ENCODE measurements around the gene RAD54L. TPM values are rescaled to one million over a fixed set of nuclear protein-coding genes. Genes with fewer than 3 reads are reported as not detected.

The RAD54L gene
- total RNA-seq, 1 experiment from 2014 or later: 44.8 TPM

DNA sequence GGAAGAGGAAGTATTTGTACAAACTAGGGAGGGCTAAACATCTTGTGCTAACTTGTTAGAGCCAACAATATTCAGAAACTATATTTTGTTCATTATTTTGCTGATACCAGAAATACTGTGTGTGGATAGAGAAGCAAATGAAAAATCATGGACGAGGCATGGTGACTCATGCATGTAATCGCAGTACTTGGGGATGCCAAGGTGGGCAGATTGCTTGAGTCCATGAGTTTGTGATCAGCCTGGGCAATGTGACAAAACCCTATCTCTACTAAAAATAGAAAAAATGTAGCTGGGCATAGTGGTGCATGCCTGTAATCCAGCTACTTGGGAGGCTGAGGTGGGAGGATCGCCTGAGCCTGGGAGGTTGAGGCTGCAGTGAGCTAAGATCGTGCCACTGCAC, 42.4 kb downstream of the RAD54L start:
- ChIA-PET CTCF (interaction anchor here (0.5 kb wide), 1 partner anchor 15 kb away, joined by 3 read pairs; no protein-coding TSS in a partner anchor), POLR2A (ENCODE audit: unreplicated experiment) (interaction anchor here (0.7 to 0.8 kb wide), 2 partner anchors 56 to 183 kb away, joined by 3 to 6 read pairs; no protein-coding TSS in a partner anchor)
- no TSS peak for BruUV-seq (replicated peaks)
- no peaks in the 10 kb centered on the region for H3K27me3 ChIP-seq (ENCODE audit: insufficient read depth, low read depth)
- no peaks in the 10 kb centered on the region for H4K20me1 ChIP-seq (ENCODE audit: insufficient read depth)
- peaks cover 28% of the 10 kb centered on the region for H3F3A ChIP-seq (ENCODE audit: insufficient read depth, low read depth)
- H3K36me3 ChIP-seq (ENCODE audit: low read depth): peaks cover 15% of the 10 kb centered on the region; the same call in 1 of the 2 replicates
- H3K9me3 ChIP-seq (ENCODE audit: insufficient read depth, low read depth): no peaks in the 10 kb centered on the region
- H3K4me1 ChIP-seq (replicated peaks; ENCODE audit: insufficient read depth): peaks cover 12% of the 10 kb centered on the region
- no peak overlapping the region for H3K4me2 ChIP-seq
- H3K79me2 ChIP-seq (ENCODE audit: low read depth): no peaks in the 10 kb centered on the region
- intact Hi-C loops (cut with micrococcal nuclease; ENCODE audit: unreplicated experiment): no loop called here
- H3K9me2 ChIP-seq (ENCODE audit: insufficient read depth): no peaks in the 10 kb centered on the region
- no peak overlapping the region for H2AFZ ChIP-seq
- H3K27ac ChIP-seq: peak overlapping the region; percentile 60; the same call in 1 of the 2 replicates
- H3K4me3 ChIP-seq: no peak overlapping the region
- no peak for DNase-seq
- TF ChIP-seq CTCF (conservative IDR thresholded peaks at IDR 0.05) (no peak), EZH2 (IDR thresholded peaks at IDR 0.05; ENCODE audit: low read depth) (no peak)

GRCh38 chr1:46295306-46295705, 47.7 kb downstream of the RAD54L start:
- H3K36me3 ChIP-seq (ENCODE audit: low read depth): peaks cover 35% of the 10 kb centered on the region
- no peak for DNase-seq
- intact Hi-C loops (cut with micrococcal nuclease; ENCODE audit: unreplicated experiment): no loop called here
- H4K20me1 ChIP-seq (ENCODE audit: insufficient read depth): peaks cover 9% of the 10 kb centered on the region; the same call in 1 of the 2 replicates
- peaks cover 20% of the 10 kb centered on the region for H3K79me2 ChIP-seq (ENCODE audit: low read depth)
- no peak overlapping the region for H2AFZ ChIP-seq
- H3K9me3 ChIP-seq (ENCODE audit: insufficient read depth, low read depth): no peaks in the 10 kb centered on the region
- H3K4me2 ChIP-seq: no peak overlapping the region
- H3K4me1 ChIP-seq (replicated peaks; ENCODE audit: insufficient read depth): peaks cover under 1% of the 10 kb centered on the region; the same call in 1 of the 2 replicates
- peaks cover 2% of the 10 kb centered on the region; the same call in 1 of the 2 replicates for H3F3A ChIP-seq (ENCODE audit: insufficient read depth, low read depth)
- no peak overlapping the region for H3K4me3 ChIP-seq
- H3K27ac ChIP-seq: no peak overlapping the region
- CTCF ChIA-PET: no interaction called here
- TF ChIP-seq CTCF (conservative IDR thresholded peaks at IDR 0.05): no peak
- TF ChIP-seq EZH2 (IDR thresholded peaks at IDR 0.05; ENCODE audit: low read depth): no peak
- no TSS peak for BruUV-seq (replicated peaks)
- no peaks in the 10 kb centered on the region for H3K9me2 ChIP-seq (ENCODE audit: insufficient read depth)
- no peaks in the 10 kb centered on the region for H3K27me3 ChIP-seq (ENCODE audit: insufficient read depth, low read depth)
- POLR2A ChIA-PET (ENCODE audit: unreplicated experiment): interaction anchor here (0.7 kb wide), 1 partner anchor 7 kb away, joined by 4 read pairs; no protein-coding TSS in a partner anchor

- H3K9me3 ChIP-seq (ENCODE audit: insufficient read depth, low read depth): no peaks in the 10 kb centered on the region
- H3K79me2 ChIP-seq (ENCODE audit: low read depth): peaks cover 47% of the 10 kb centered on the region
- H3K4me2 ChIP-seq: no peak overlapping the region
- DNase-seq: no peak
- no TSS peak for BruUV-seq (replicated peaks)
- intact Hi-C loops (cut with micrococcal nuclease; ENCODE audit: unreplicated experiment): no loop called here
- H3K9me2 ChIP-seq (ENCODE audit: insufficient read depth): no peaks in the 10 kb centered on the region
- CTCF ChIA-PET: no interaction called here
- H3K27ac ChIP-seq: no peak overlapping the region
- no peaks in the 10 kb centered on the region; the same call in 1 of the 2 replicates for H3F3A ChIP-seq (ENCODE audit: insufficient read depth, low read depth)
- peaks cover 31% of the 10 kb centered on the region for H3K36me3 ChIP-seq (ENCODE audit: low read depth)
- no peak overlapping the region for H3K4me3 ChIP-seq
- TF ChIP-seq CTCF (conservative IDR thresholded peaks at IDR 0.05) (no peak), EZH2 (IDR thresholded peaks at IDR 0.05; ENCODE audit: low read depth) (no peak)
- H3K4me1 ChIP-seq (replicated peaks; ENCODE audit: insufficient read depth): peaks cover 13% of the 10 kb centered on the region
- no peaks in the 10 kb centered on the region for H3K27me3 ChIP-seq (ENCODE audit: insufficient read depth, low read depth)
- POLR2A ChIA-PET (ENCODE audit: unreplicated experiment): interaction anchor here (0.7 kb wide), 2 partner anchors 13 to 75 kb away, joined by 3 read pairs; no protein-coding TSS in a partner anchor
- H4K20me1 ChIP-seq (ENCODE audit: insufficient read depth): peaks cover 9% of the 10 kb centered on the region; the same call in 1 of the 2 replicates
- no peak overlapping the region for H2AFZ ChIP-seq
Observed at GRCh38 chr1:46298387-46298786, 50.8 kb downstream of the RAD54L start.

All from PC-9 (cell line).